Gastroesophageal sphincter (tissue), 3 donors: ENCODE measurements around the gene ABI3BP.

Experiments
- POLR2AphosphoS5 ChIP-seq: sonication (generic); formaldehyde crosslinking; IDR thresholded peaks from one replicate; pipeline ENCODE4 v1.6.1; 2017; ENCODE audit warnings: antibody characterized with exemption
- TF ChIP-seq, protein P1 (sequence below), 4 experiments: fragments of 200-600 bp in 2 of 4; fragments of 450-650 bp in 2 of 4; sonication (generic) in 1 of 4; IDR thresholded peaks; one replicate each; pipeline ENCODE4 v1.5.1; 2017 to 2019; ENCODE audit warnings: antibody characterized with exemption in 4 of 4, mild to moderate bottlenecking in 2 of 4, moderate library complexity in 2 of 4

DNA sequence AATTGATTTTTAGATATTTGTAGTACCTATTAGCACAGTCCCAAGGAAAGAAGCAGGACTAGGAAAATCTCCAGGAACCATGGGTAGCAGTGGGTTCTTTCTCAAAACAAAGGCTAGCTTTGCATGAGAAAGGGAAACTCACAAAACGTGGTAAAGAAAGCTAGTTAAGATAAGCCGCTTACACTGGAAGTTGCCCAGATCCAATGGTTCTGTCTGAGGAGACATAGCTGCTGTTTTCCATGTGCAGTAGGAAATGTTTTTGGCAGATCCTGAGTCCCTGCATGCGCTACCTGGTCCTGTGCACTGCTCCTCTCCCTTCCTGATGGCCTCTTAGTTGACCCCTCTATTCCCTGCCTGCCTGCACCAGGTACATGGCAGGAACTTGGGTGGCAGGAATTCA is 223.5 kb downstream of the ABI3BP start:
- no peak for TF ChIP-seq POLR2AphosphoS5
- TF ChIP-seq, protein P1, sequence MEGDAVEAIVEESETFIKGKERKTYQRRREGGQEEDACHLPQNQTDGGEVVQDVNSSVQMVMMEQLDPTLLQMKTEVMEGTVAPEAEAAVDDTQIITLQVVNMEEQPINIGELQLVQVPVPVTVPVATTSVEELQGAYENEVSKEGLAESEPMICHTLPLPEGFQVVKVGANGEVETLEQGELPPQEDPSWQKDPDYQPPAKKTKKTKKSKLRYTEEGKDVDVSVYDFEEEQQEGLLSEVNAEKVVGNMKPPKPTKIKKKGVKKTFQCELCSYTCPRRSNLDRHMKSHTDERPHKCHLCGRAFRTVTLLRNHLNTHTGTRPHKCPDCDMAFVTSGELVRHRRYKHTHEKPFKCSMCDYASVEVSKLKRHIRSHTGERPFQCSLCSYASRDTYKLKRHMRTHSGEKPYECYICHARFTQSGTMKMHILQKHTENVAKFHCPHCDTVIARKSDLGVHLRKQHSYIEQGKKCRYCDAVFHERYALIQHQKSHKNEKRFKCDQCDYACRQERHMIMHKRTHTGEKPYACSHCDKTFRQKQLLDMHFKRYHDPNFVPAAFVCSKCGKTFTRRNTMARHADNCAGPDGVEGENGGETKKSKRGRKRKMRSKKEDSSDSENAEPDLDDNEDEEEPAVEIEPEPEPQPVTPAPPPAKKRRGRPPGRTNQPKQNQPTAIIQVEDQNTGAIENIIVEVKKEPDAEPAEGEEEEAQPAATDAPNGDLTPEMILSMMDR (IDR thresholded peaks at IDR 0.05), result no peak
